Measurements from ENCODE around the gene CLIC5.

DNA sequence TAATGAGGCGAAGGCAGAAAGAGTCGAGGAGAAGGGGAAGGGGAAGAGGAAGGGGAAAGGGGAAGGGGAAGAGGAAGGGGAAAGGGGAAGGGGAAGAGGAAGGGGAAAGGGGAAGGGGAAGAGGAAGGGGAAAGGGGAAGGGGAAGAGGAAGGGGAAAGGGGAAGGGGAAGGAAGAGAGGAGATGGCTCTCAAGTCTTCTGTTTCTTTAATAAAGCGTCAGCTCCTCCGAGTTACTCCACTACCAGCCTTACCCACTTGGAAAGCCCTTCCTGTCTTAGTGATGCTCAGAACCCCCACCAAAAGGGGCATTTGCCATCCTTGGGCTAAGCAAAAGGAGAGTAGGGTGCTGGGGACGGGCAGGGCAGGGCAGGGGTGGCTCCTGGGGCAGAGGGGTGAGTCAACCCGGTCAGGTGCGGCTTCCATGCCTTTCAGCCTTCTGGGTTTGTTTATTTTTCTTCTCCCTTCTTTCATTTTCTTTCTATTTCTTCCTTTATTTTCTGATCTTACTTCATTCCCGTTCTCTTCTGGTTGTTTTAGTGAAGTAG, 476 bp upstream of the CLIC5 start:
- TF ChIP-seq, protein P1, sequence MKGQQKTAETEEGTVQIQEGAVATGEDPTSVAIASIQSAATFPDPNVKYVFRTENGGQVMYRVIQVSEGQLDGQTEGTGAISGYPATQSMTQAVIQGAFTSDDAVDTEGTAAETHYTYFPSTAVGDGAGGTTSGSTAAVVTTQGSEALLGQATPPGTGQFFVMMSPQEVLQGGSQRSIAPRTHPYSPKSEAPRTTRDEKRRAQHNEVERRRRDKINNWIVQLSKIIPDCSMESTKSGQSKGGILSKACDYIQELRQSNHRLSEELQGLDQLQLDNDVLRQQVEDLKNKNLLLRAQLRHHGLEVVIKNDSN (IDR thresholded peaks at IDR 0.05): no peak
- TF ChIP-seq, protein P2, sequence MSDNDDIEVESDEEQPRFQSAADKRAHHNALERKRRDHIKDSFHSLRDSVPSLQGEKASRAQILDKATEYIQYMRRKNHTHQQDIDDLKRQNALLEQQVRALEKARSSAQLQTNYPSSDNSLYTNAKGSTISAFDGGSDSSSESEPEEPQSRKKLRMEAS (IDR thresholded peaks at IDR 0.05): no peak
- TF ChIP-seq RAD21 (IDR thresholded peaks at IDR 0.05; ENCODE audit: low read depth) (no peak), TAF1 (IDR thresholded peaks at IDR 0.05; ENCODE audit: low read depth) (no peak), TEAD4 (IDR thresholded peaks at IDR 0.05) (no peak), YY1 (IDR thresholded peaks at IDR 0.05; ENCODE audit: low read depth) (no peak), NFIC (IDR thresholded peaks at IDR 0.05) (no peak), CREB1 (IDR thresholded peaks at IDR 0.05; ENCODE audit: low read depth) (no peak), EP300 (IDR thresholded peaks at IDR 0.05; ENCODE audit: borderline replicate concordance) (no peak), TCF12 (IDR thresholded peaks at IDR 0.05; ENCODE audit: low read depth) (no peak)
- TF ChIP-seq, protein P3, sequence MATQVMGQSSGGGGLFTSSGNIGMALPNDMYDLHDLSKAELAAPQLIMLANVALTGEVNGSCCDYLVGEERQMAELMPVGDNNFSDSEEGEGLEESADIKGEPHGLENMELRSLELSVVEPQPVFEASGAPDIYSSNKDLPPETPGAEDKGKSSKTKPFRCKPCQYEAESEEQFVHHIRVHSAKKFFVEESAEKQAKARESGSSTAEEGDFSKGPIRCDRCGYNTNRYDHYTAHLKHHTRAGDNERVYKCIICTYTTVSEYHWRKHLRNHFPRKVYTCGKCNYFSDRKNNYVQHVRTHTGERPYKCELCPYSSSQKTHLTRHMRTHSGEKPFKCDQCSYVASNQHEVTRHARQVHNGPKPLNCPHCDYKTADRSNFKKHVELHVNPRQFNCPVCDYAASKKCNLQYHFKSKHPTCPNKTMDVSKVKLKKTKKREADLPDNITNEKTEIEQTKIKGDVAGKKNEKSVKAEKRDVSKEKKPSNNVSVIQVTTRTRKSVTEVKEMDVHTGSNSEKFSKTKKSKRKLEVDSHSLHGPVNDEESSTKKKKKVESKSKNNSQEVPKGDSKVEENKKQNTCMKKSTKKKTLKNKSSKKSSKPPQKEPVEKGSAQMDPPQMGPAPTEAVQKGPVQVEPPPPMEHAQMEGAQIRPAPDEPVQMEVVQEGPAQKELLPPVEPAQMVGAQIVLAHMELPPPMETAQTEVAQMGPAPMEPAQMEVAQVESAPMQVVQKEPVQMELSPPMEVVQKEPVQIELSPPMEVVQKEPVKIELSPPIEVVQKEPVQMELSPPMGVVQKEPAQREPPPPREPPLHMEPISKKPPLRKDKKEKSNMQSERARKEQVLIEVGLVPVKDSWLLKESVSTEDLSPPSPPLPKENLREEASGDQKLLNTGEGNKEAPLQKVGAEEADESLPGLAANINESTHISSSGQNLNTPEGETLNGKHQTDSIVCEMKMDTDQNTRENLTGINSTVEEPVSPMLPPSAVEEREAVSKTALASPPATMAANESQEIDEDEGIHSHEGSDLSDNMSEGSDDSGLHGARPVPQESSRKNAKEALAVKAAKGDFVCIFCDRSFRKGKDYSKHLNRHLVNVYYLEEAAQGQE (IDR thresholded peaks at IDR 0.05; ENCODE audit: low read depth): no peak
